SK-N-SH (cell line): Measurements from ENCODE around the gene AATF. TPM values are rescaled to one million over a fixed set of nuclear protein-coding genes. Genes with fewer than 3 reads are reported as not detected.

Source experiments
- CTCF ChIA-PET: fragments of 300-600, 350-600 bp; formaldehyde crosslinking; extraction: SDS; loops from one replicate; lab custom pipeline; 2021; lab: Yijun Ruan, JAX
- POLR2A ChIA-PET: fragments of 350-600 bp; sonication (Branson Sonifier 250); formaldehyde crosslinking; extraction: SDS; loops from one replicate; lab custom pipeline; 2020; ENCODE audit warnings: antibody characterized with exemption, inconsistent platforms; lab: Yijun Ruan, JAX
- DNase-seq: peaks from one replicate; pipeline ENCODE4 v3.0.0; 2012
- H2AFZ ChIP-seq: fragments of 200-600 bp; sonication (generic); 2 replicates; pipeline ENCODE4 v1.8.1; 2016; ENCODE audit warnings: antibody characterized with exemption, mild to moderate bottlenecking, low read depth
- H3F3A ChIP-seq: fragments of 200-600 bp; sonication (generic); replicated peaks from 2 replicates; pipeline ENCODE3; 2016; ENCODE audit warnings: antibody characterized with exemption, mild to moderate bottlenecking; ENCODE audit not compliant: insufficient read depth
- H3K27ac ChIP-seq, 2 experiments: fragments of 200-500 bp in 1 of 2; fragments of 200-600 bp in 1 of 2; sonication (Bioruptor generic) in 1 of 2; sonication (generic), shearing (Covaris generic) in 1 of 2; 2 replicates each; pipeline versions ENCODE4 v1.5.1 to v1.6.1; 2014 to 2016; ENCODE audit warnings: low read depth in 2 of 2, inconsistent platforms in 1 of 2, low read length in 1 of 2, mild to moderate bottlenecking in 1 of 2, mixed read lengths in 1 of 2
- H3K27me3 ChIP-seq: fragments of 200-600 bp; sonication (generic), shearing (Covaris generic); 2 replicates; pipeline ENCODE4 v1.6.1; 2016; ENCODE audit warnings: mixed run types; ENCODE audit not compliant: insufficient read depth
- H3K36me3 ChIP-seq, 2 experiments: fragments of 200-500 bp in 1 of 2; fragments of 200-600 bp in 1 of 2; sonication (Bioruptor generic) in 1 of 2; sonication (generic) in 1 of 2; replicated peaks in 1 of 2; 2 replicates each; pipeline versions ENCODE3 to v1.5.1; 2014 to 2016; ENCODE audit warnings: low read length in 1 of 2, mild to moderate bottlenecking in 1 of 2; ENCODE audit not compliant: insufficient read depth in 2 of 2, control insufficient read depth in 1 of 2
- H3K4me1 ChIP-seq, 2 experiments: fragments of 200-500 bp in 1 of 2; fragments of 200-600 bp in 1 of 2; sonication (Bioruptor generic) in 1 of 2; sonication (generic), shearing (Covaris generic) in 1 of 2; 2 replicates each; pipeline versions ENCODE4 v1.5.1 to v1.6.1; 2014 to 2016; ENCODE audit warnings: low read depth in 1 of 2, low read length in 1 of 2, mixed run types in 1 of 2; ENCODE audit not compliant: insufficient read depth in 2 of 2, control insufficient read depth in 1 of 2
- H3K4me2 ChIP-seq: fragments of 200-600 bp; sonication (generic), shearing (Covaris generic); 2 replicates; pipeline ENCODE4 v1.6.1; 2017; ENCODE audit warnings: mixed run types
- H3K4me3 ChIP-seq, 2 experiments: fragments of 200-500 bp in 1 of 2; fragments of 200-600 bp in 1 of 2; sonication (Bioruptor generic) in 1 of 2; sonication (generic), shearing (Covaris generic) in 1 of 2; 2 replicates each; pipeline versions ENCODE4 v1.5.1 to v1.8.1; 2014 to 2016; ENCODE audit warnings: low read depth in 2 of 2, inconsistent platforms in 1 of 2, low read length in 1 of 2, mild to moderate bottlenecking in 1 of 2, mixed read lengths in 1 of 2, moderate library complexity in 1 of 2
- H3K79me2 ChIP-seq: fragments of 200-600 bp; sonication (generic); 2 replicates; pipeline ENCODE4 v1.8.1; 2017; ENCODE audit warnings: mild to moderate bottlenecking; ENCODE audit not compliant: insufficient read depth
- H3K9ac ChIP-seq: fragments of 200-600 bp; sonication (generic); 2 replicates; pipeline ENCODE4 v1.6.1; 2017; ENCODE audit warnings: mixed run types
- H3K9me2 ChIP-seq: fragments of 200-600 bp; sonication (generic); 2 replicates; pipeline ENCODE4 v1.6.1; 2017; ENCODE audit warnings: mixed run types
- H3K9me3 ChIP-seq: fragments of 200-600 bp; sonication (generic); 2 replicates; pipeline ENCODE4 v1.6.1; 2017; ENCODE audit warnings: mixed run types, mild to moderate bottlenecking, moderate library complexity
- H4K20me1 ChIP-seq: fragments of 200-600 bp; sonication (generic); 2 replicates; pipeline ENCODE4 v1.6.1; 2017; ENCODE audit warnings: mild to moderate bottlenecking, mixed run types; ENCODE audit not compliant: insufficient read depth
- CHD2 ChIP-seq: fragments of 150-350 bp; IDR thresholded peaks from 2 replicates; pipeline ENCODE4 v1.6.1; 2018; ENCODE audit warnings: low read length; ENCODE audit not compliant: partially characterized antibody
- FOXM1 ChIP-seq: IDR thresholded peaks from 2 replicates; pipeline ENCODE4 v1.4.0; 2012; ENCODE audit warnings: low read depth, mild to moderate bottlenecking
- IRF3 ChIP-seq: fragments of 150-350 bp; IDR thresholded peaks from 2 replicates; pipeline ENCODE4 v1.6.1; 2016; ENCODE audit warnings: mild to moderate bottlenecking, low read depth, low read length
- JUND ChIP-seq: IDR thresholded peaks from 2 replicates; pipeline ENCODE4 v1.4.0; 2012
- PBX3 ChIP-seq: IDR thresholded peaks from 2 replicates; pipeline ENCODE4; 2012
- RAD21 ChIP-seq: IDR thresholded peaks from 2 replicates; pipeline ENCODE4 v1.6.1; 2012; ENCODE audit warnings: mild to moderate bottlenecking, low read length
- RFX5 ChIP-seq: IDR thresholded peaks from 2 replicates; pipeline ENCODE4 v1.6.1; 2012; ENCODE audit warnings: mild to moderate bottlenecking, improper control_type of control experiment, low read length
- ZBTB33 ChIP-seq: IDR thresholded peaks from 2 replicates; pipeline ENCODE4 v1.4.0; 2012; ENCODE audit warnings: low read depth, borderline replicate concordance
- WGBS: methylation state at CpG from one replicate; pipeline ENCODE4 v1.1.6; 2017; ENCODE audit warnings: low lambda C conversion rate; 5-methylcytosine and 5-hydroxymethylcytosine counted together
- polyA plus RNA-seq, 3 experiments: library from polyadenylated mRNA; depleted of rRNA; stranded (reverse); fragments of >200 nt; gene quantifications; 2 replicates each; pipeline ENCODE4 v1.2.3, GENCODE V29; 2012

AATF gene
- polyA plus RNA-seq, 1 of the 3 experiments (the other 2 are of a cell fraction), result 18.8 TPM

GRCh38 chr17:37086948-37087347 is 138.2 kb downstream of the AATF start:
- H2AFZ ChIP-seq, result no peak overlapping the region
- WGBS, result 86% methylated on average over 3 of the region's 3 CpGs
- H3K79me2 ChIP-seq, result no peaks in the 10 kb centered on the region
- H3K9me2 ChIP-seq, result no peaks in the 10 kb centered on the region
- peaks cover 3 to 67% of the 10 kb centered on the region in 2 experiments for H3K36me3 ChIP-seq
- H3K4me1 ChIP-seq, result peaks cover 0 to 9% of the 10 kb centered on the region in 2 experiments; a peak in 1 of 4 replicates
- H3K9ac ChIP-seq, result no peak overlapping the region
- H3K27me3 ChIP-seq, result no peaks in the 10 kb centered on the region
- no peak for DNase-seq
- H3K27ac ChIP-seq, result no peak overlapping the region
- H3K4me2 ChIP-seq, result no peak overlapping the region
- H3K4me3 ChIP-seq, result no peak overlapping the region
- TF ChIP-seq FOXM1 (no peak), ZBTB33 (no peak), RAD21 (no peak), JUND (no peak)
- TF ChIP-seq, all 33 proteins: peak for 0
- no peaks in the 10 kb centered on the region for H3K9me3 ChIP-seq
- H3F3A ChIP-seq, result no peaks in the 10 kb centered on the region
- ChIA-PET POLR2A (no interaction called here), CTCF (interaction anchor here (1.1 to 5.0 kb wide), 2 partner anchors 8 to 88 kb away, joined by 3 to 42 read pairs; no protein-coding TSS in a partner anchor)
- no peaks in the 10 kb centered on the region for H4K20me1 ChIP-seq

- CTCF ChIA-PET, result interaction anchor here (1.1 to 5.0 kb wide), 3 partner anchors 7 to 87 kb away, joined by 3 to 42 read pairs (median 5); no protein-coding TSS in a partner anchor
- no peak overlapping the region for H2AFZ ChIP-seq
- DNase-seq, result no peak
- no peak overlapping the region for H3K4me2 ChIP-seq
- H3K9me3 ChIP-seq, result no peaks in the 10 kb centered on the region
- H3K4me1 ChIP-seq, result peaks cover 0 to 11% of the 10 kb centered on the region in 2 experiments; a peak in 1 of 4 replicates
- no peaks in the 10 kb centered on the region for H4K20me1 ChIP-seq
- H3K9ac ChIP-seq, result no peak overlapping the region
- POLR2A ChIA-PET, result no interaction called here
- no peaks in the 10 kb centered on the region for H3K27me3 ChIP-seq
- no peaks in the 10 kb centered on the region for H3F3A ChIP-seq
- no peak for TF ChIP-seq FOXM1
- no peak for TF ChIP-seq ZBTB33
- no peak for TF ChIP-seq IRF3
- TF ChIP-seq PBX3, result no peak
- no peak for TF ChIP-seq RFX5
- TF ChIP-seq CHD2, result no peak
- no peak overlapping the region for H3K4me3 ChIP-seq
- no peaks in the 10 kb centered on the region for H3K9me2 ChIP-seq
- no peak overlapping the region for H3K27ac ChIP-seq
- H3K36me3 ChIP-seq, result peaks cover 3 to 69% of the 10 kb centered on the region in 2 experiments
- H3K79me2 ChIP-seq, result no peaks in the 10 kb centered on the region
- 90% methylated on average over 5 of the region's 5 CpGs for WGBS
These were observed 138.9 kb downstream of the AATF start for GRCh38 chr17:37087683-37088082.
